SU-DHL-6 (cell line): ENCODE measurements around the gene SLC37A2.

ENCODE experiments used
- H2AFZ ChIP-seq: fragments of 200-600 bp; sonication (generic); 2 replicates; pipeline ENCODE4 v1.6.1; 2014; ENCODE audit warnings: low read depth, mild to moderate bottlenecking, moderate library complexity, mixed read lengths, antibody characterized with exemption, low read length; ENCODE audit not compliant: severe bottlenecking
- H3F3A ChIP-seq: fragments of 200-600 bp; shearing (Covaris generic); 2 replicates; pipeline ENCODE4 v1.6.0; 2016; ENCODE audit warnings: antibody characterized with exemption, mild to moderate bottlenecking; ENCODE audit not compliant: insufficient read depth
- H3K27ac ChIP-seq: fragments of 200-600 bp; sonication (generic); 2 replicates; pipeline ENCODE4 v1.5.1; 2016; ENCODE audit warnings: low read depth, mild to moderate bottlenecking, low read length, moderate library complexity, mixed read lengths
- H3K27me3 ChIP-seq: fragments of 200-600 bp; sonication (generic), shearing (Covaris generic); 2 replicates; pipeline ENCODE4 v1.6.0; 2014; ENCODE audit warnings: mild to moderate bottlenecking, low read length
- H3K36me3 ChIP-seq: fragments of 200-600 bp; sonication (generic); 2 replicates; pipeline ENCODE4 v1.6.1; 2014; ENCODE audit warnings: mild to moderate bottlenecking, low read length, mixed read lengths
- H3K4me2 ChIP-seq: fragments of 300-600, 200-600 bp; shearing (Covaris generic), sonication (generic); 2 replicates; pipeline ENCODE4 v1.6.0; 2014; ENCODE audit warnings: low read length, low read depth, mild to moderate bottlenecking; ENCODE audit not compliant: poor library complexity, severe bottlenecking
- H3K4me3 ChIP-seq: fragments of 200-600 bp; sonication (generic); 2 replicates; pipeline ENCODE4 v1.5.1; 2014; ENCODE audit warnings: antibody characterized with exemption, low read length, mild to moderate bottlenecking, mixed read lengths; ENCODE audit not compliant: insufficient read depth, poor library complexity, severe bottlenecking
- H3K79me2 ChIP-seq: fragments of 200-600 bp; sonication (generic); 2 replicates; pipeline ENCODE4 v1.6.1; 2014; ENCODE audit warnings: mild to moderate bottlenecking, low read length, moderate library complexity; ENCODE audit not compliant: insufficient read depth
- H3K9ac ChIP-seq: fragments of 200-600 bp; sonication (generic); 2 replicates; pipeline ENCODE4 v1.7.0; 2014; ENCODE audit warnings: mild to moderate bottlenecking, low read length
- H3K9me2 ChIP-seq: fragments of 200-600 bp; sonication (generic); replicated peaks from 2 replicates; pipeline ENCODE4 v1.6.1; 2014; ENCODE audit warnings: low read length; ENCODE audit not compliant: insufficient read depth
- H3K9me3 ChIP-seq: fragments of 200-600 bp; sonication (generic); 2 replicates; pipeline ENCODE4 v1.6.1; 2014; ENCODE audit warnings: low read length, mixed read lengths; ENCODE audit not compliant: insufficient read depth
- H4K20me1 ChIP-seq: fragments of 200-600 bp; sonication (generic); 2 replicates; pipeline ENCODE4 v1.6.1; 2014; ENCODE audit warnings: low read depth, mild to moderate bottlenecking, antibody characterized with exemption, low read length, moderate library complexity, mixed read lengths
- EZH2phosphoT487 ChIP-seq: fragments of 200-600 bp; sonication (generic), shearing (Covaris generic); conservative IDR thresholded peaks from 2 replicates; pipeline ENCODE4 v1.6.1; 2018; ENCODE audit warnings: mild to moderate bottlenecking, antibody characterized with exemption, low read length, moderate library complexity, mixed read lengths
- TF ChIP-seq, protein P1 (sequence below): fragments of 200-600 bp; sonication (generic); IDR thresholded peaks from one replicate; pipeline ENCODE4 v1.5.1; 2017; ENCODE audit warnings: antibody characterized with exemption, mild to moderate bottlenecking, low read length, moderate library complexity; ENCODE audit not compliant: insufficient read depth, poor library complexity, severe bottlenecking

SLC37A2 gene

DNA sequence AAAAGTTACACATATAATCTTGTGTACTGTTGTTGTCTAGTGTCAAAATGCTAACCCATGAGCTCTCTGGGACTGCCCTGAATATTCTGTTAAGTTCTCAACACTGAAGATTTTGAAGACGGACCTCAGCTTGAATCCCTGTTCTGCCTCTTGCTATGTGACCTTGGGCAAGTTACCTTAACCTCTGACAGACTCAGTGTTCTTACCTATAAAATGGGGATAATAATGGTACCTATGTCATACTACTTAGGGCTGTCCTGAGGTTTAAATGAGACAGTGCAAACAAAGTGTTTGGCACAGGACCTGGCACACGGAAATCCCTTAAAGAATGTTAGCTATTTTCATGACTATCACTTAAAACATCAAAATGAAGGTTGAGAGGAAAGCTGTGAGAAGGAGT, 37.0 kb downstream of the SLC37A2 start:
- H3K27ac ChIP-seq, result no peak overlapping the region
- H3K36me3 ChIP-seq, result 0 out of 2 replicates have a peak, but pooled peaks cover 5% of the 10 kb centered on the region
- H3K9ac ChIP-seq, result no peak overlapping the region
- H3K9me3 ChIP-seq, result no peaks in the 10 kb centered on the region
- H3K4me3 ChIP-seq, result no peak overlapping the region
- no peaks in the 10 kb centered on the region for H4K20me1 ChIP-seq
- no peak overlapping the region for H2AFZ ChIP-seq
- H3K9me2 ChIP-seq, result no peaks in the 10 kb centered on the region
- no peaks in the 10 kb centered on the region for H3K79me2 ChIP-seq
- H3K27me3 ChIP-seq, result no peaks in the 10 kb centered on the region
- no peak overlapping the region for H3K4me2 ChIP-seq
- no peaks in the 10 kb centered on the region for H3F3A ChIP-seq
- no peak for TF ChIP-seq EZH2phosphoT487
- TF ChIP-seq, protein P1, sequence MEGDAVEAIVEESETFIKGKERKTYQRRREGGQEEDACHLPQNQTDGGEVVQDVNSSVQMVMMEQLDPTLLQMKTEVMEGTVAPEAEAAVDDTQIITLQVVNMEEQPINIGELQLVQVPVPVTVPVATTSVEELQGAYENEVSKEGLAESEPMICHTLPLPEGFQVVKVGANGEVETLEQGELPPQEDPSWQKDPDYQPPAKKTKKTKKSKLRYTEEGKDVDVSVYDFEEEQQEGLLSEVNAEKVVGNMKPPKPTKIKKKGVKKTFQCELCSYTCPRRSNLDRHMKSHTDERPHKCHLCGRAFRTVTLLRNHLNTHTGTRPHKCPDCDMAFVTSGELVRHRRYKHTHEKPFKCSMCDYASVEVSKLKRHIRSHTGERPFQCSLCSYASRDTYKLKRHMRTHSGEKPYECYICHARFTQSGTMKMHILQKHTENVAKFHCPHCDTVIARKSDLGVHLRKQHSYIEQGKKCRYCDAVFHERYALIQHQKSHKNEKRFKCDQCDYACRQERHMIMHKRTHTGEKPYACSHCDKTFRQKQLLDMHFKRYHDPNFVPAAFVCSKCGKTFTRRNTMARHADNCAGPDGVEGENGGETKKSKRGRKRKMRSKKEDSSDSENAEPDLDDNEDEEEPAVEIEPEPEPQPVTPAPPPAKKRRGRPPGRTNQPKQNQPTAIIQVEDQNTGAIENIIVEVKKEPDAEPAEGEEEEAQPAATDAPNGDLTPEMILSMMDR, result no peak

DNA sequence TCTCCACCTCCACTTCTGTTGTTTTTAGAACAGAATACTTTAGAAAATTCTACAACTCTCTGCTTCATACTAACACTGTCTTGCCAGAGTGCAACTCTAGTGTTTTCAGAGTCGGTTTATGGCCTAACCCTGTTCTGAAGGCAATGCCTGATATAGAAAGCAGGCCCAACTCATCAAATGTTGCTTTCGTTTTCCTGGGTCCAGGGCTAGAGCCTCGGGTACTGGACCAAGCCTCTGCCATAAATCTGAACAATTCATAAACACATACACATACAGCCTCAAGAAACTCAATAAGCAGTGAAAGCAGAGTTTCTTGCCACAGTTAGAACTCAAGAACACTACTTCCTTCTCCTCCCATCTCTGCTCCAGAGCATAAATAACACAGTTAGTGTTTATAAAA, 38.5 kb downstream of the SLC37A2 start:
- Histone ChIP-seq H3K9me3 (no peaks in the 10 kb centered on the region), H2AFZ (no peak overlapping the region), H3K9me2 (no peaks in the 10 kb centered on the region), H3K4me3 (no peak overlapping the region), H3F3A (no peaks in the 10 kb centered on the region), H3K36me3 (0 out of 2 replicates have a peak, but pooled peaks cover 5% of the 10 kb centered on the region), H3K9ac (no peak overlapping the region), H3K27me3 (no peaks in the 10 kb centered on the region), H3K4me2 (no peak overlapping the region), H3K27ac (no peak overlapping the region), H4K20me1 (no peaks in the 10 kb centered on the region), H3K79me2 (no peaks in the 10 kb centered on the region)
- TF ChIP-seq EZH2phosphoT487, result no peak
- TF ChIP-seq, protein P1, result no peak

DNA sequence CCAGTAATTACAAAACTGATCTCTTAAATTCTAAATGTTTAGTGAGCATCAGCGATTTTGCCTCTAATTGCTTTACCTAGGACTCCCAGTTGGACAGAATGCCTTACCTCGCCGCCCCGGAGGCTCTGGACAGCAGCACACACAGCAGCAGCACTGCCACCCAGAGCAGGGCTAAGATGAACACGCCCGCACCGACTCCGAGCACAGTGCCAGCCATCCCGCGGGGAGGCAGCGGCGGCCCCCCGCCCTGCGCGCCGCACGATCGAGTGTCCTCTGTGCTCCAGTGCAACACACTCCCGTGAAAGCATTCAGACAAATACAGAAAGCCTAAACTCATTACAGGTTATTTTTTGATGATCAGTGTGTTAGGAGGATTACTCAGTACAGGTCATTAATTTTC, 38.9 kb downstream of the SLC37A2 start:
- no peaks in the 10 kb centered on the region for H3K9me3 ChIP-seq
- H3K9me2 ChIP-seq, result no peaks in the 10 kb centered on the region
- 0 out of 2 replicates have a peak, but pooled peaks cover 4% of the 10 kb centered on the region for H3K36me3 ChIP-seq
- H3K27ac ChIP-seq, result no peak overlapping the region
- no peak overlapping the region for H3K4me2 ChIP-seq
- H4K20me1 ChIP-seq, result no peaks in the 10 kb centered on the region
- no peak for TF ChIP-seq EZH2phosphoT487
- TF ChIP-seq, protein P1, result no peak
- H3K79me2 ChIP-seq, result no peaks in the 10 kb centered on the region
- H3K27me3 ChIP-seq, result no peaks in the 10 kb centered on the region
- no peak overlapping the region for H3K4me3 ChIP-seq
- H3K9ac ChIP-seq, result no peak overlapping the region
- no peaks in the 10 kb centered on the region for H3F3A ChIP-seq
- H2AFZ ChIP-seq, result no peak overlapping the region
